ENCODE results near the gene SLC22A23. TPM values are rescaled to one million over a fixed set of nuclear protein-coding genes. Genes with fewer than 3 reads are reported as not detected.
A peak's percentile ranks its signal among the peaks of the same experiment; 100 is the strongest.

Gene SLC22A23
- total RNA-seq, 1 experiment from 2014 or later, result 38.2 TPM

DNA sequence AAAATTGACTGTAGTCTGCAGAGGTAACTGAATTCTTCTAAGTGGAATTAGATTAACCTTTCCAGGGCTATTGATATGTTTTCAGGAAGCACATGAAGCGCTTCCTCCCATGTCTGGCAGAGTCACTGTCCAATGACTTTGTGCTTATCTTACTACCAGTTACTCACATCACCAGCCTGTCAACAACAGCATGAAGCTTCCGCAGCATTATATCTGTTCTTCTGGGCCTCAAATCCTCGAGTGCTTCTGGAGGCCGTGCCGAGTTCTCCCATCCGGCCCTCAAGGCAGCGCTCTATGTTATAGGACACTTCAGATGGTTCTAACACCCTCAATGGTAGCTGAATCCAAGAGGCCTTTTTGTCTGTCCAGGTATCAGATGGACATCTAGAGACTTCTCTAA, 164.9 kb downstream of the SLC22A23 start (continued):
- TF ChIP-seq, protein P1, sequence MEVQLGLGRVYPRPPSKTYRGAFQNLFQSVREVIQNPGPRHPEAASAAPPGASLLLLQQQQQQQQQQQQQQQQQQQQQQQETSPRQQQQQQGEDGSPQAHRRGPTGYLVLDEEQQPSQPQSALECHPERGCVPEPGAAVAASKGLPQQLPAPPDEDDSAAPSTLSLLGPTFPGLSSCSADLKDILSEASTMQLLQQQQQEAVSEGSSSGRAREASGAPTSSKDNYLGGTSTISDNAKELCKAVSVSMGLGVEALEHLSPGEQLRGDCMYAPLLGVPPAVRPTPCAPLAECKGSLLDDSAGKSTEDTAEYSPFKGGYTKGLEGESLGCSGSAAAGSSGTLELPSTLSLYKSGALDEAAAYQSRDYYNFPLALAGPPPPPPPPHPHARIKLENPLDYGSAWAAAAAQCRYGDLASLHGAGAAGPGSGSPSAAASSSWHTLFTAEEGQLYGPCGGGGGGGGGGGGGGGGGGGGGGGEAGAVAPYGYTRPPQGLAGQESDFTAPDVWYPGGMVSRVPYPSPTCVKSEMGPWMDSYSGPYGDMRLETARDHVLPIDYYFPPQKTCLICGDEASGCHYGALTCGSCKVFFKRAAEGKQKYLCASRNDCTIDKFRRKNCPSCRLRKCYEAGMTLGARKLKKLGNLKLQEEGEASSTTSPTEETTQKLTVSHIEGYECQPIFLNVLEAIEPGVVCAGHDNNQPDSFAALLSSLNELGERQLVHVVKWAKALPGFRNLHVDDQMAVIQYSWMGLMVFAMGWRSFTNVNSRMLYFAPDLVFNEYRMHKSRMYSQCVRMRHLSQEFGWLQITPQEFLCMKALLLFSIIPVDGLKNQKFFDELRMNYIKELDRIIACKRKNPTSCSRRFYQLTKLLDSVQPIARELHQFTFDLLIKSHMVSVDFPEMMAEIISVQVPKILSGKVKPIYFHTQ (CRISPR knock-in tag; IDR thresholded peaks at IDR 0.05), result no peak
- TF ChIP-seq KAT7 (CRISPR knock-in tag; IDR thresholded peaks at IDR 0.05; ENCODE audit: borderline replicate concordance) (no peak), TEAD4 (CRISPR knock-in tag; IDR thresholded peaks at IDR 0.05) (no peak), JAZF1 (CRISPR knock-in tag; IDR thresholded peaks at IDR 0.05) (no peak), RELA (CRISPR knock-in tag; IDR thresholded peaks at IDR 0.05; ENCODE audit: borderline replicate concordance) (no peak), HMGA2 (CRISPR knock-in tag; IDR thresholded peaks at IDR 0.05) (no peak)
- TF ChIP-seq, protein P2, sequence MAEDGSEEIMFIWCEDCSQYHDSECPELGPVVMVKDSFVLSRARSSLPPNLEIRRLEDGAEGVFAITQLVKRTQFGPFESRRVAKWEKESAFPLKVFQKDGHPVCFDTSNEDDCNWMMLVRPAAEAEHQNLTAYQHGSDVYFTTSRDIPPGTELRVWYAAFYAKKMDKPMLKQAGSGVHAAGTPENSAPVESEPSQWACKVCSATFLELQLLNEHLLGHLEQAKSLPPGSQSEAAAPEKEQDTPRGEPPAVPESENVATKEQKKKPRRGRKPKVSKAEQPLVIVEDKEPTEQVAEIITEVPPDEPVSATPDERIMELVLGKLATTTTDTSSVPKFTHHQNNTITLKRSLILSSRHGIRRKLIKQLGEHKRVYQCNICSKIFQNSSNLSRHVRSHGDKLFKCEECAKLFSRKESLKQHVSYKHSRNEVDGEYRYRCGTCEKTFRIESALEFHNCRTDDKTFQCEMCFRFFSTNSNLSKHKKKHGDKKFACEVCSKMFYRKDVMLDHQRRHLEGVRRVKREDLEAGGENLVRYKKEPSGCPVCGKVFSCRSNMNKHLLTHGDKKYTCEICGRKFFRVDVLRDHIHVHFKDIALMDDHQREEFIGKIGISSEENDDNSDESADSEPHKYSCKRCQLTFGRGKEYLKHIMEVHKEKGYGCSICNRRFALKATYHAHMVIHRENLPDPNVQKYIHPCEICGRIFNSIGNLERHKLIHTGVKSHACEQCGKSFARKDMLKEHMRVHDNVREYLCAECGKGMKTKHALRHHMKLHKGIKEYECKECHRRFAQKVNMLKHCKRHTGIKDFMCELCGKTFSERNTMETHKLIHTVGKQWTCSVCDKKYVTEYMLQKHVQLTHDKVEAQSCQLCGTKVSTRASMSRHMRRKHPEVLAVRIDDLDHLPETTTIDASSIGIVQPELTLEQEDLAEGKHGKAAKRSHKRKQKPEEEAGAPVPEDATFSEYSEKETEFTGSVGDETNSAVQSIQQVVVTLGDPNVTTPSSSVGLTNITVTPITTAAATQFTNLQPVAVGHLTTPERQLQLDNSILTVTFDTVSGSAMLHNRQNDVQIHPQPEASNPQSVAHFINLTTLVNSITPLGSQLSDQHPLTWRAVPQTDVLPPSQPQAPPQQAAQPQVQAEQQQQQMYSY (CRISPR knock-in tag; IDR thresholded peaks at IDR 0.05), result no peak

DNA sequence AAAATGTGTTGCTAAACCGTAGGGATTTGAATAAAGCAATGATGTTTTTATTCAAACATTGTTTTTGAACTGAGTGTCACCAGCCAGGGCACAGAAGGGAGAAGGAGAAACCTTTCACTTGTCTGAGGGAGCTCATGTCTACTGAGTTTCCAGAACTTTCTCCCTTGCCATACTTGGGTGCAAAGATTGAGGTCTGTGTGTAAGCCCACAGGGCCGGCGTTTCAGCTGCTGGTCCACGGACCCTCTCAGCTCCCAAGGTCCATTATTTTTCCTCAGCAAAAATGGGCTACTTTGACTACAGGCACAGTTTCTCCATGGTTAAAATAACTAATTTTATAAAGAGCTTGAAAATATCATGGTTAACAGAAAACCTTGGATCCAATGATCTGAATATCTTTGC, 165.5 kb downstream of the SLC22A23 start:
- Mint-ChIP-seq H3K27me3 (ENCODE audit: low read depth) (no peaks in the 10 kb centered on the region), H3K27ac (no peak overlapping the region), H3K4me1 (peaks cover 6% of the 10 kb centered on the region), H3K4me3 (no peak overlapping the region), H3K36me3 (peaks cover 53% of the 10 kb centered on the region), H3K9me3 (no peaks in the 10 kb centered on the region)
- DNase-seq (ENCODE audit: low spot score), result no peak
- no peak for ATAC-seq
- TF ChIP-seq, protein P3, sequence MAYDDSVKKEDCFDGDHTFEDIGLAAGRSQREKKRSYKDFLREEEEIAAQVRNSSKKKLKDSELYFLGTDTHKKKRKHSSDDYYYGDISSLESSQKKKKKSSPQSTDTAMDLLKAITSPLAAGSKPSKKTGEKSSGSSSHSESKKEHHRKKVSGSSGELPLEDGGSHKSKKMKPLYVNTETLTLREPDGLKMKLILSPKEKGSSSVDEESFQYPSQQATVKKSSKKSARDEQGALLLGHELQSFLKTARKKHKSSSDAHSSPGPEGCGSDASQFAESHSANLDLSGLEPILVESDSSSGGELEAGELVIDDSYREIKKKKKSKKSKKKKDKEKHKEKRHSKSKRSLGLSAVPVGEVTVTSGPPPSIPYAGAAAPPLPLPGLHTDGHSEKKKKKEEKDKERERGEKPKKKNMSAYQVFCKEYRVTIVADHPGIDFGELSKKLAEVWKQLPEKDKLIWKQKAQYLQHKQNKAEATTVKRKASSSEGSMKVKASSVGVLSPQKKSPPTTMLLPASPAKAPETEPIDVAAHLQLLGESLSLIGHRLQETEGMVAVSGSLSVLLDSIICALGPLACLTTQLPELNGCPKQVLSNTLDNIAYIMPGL (CRISPR knock-in tag; IDR thresholded peaks at IDR 0.05), result no peak
- no peak for TF ChIP-seq ZNF219 (CRISPR knock-in tag; IDR thresholded peaks at IDR 0.05; ENCODE audit: borderline replicate concordance)
- TF ChIP-seq, protein P4, sequence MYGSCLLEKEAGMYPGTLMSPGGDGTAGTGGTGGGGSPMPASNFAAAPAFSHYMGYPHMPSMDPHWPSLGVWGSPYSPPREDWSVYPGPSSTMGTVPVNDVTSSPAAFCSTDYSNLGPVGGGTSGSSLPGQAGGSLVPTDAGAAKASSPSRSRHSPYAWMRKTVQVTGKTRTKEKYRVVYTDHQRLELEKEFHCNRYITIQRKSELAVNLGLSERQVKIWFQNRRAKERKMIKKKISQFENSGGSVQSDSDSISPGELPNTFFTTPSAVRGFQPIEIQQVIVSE (CRISPR knock-in tag; IDR thresholded peaks at IDR 0.05; ENCODE audit: borderline replicate concordance), result no peak
- CTCF ChIA-PET, result interaction anchor here (0.8 to 1.6 kb wide), 4 partner anchors 12 to 558 kb away, joined by 4 to 5 read pairs (median 4); partner anchors contain the start of gene FAM50B
- POLR2A ChIA-PET, result no interaction called here

DNA sequence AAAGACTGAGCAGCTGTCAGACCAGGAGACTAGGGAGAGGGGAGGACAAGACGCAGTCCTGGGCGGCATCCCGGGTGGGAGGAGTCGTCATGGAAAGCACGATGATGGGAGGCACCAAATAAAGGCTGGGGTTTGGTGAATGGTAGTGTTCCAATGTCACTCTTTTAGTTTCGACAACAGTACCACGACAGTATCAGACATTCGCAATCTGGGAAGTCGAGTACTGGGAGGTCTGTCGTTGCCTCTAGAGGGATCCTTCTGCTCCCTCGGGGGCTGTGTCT, 166.0 kb downstream of the SLC22A23 start:
- DNase-seq (ENCODE audit: low spot score), result peak; percentile 8
- POLR2A ChIA-PET, result no interaction called here
- H3K9me3 Mint-ChIP-seq, result no peaks in the 10 kb centered on the region

More for the DNA sequence above, 166.0 kb downstream of the SLC22A23 start:
- Mint-ChIP-seq H3K27ac (no peak overlapping the region), H3K4me3 (no peak overlapping the region), H3K36me3 (peaks cover 55% of the 10 kb centered on the region), H3K27me3 (ENCODE audit: low read depth) (no peaks in the 10 kb centered on the region), H3K4me1 (peaks cover 6% of the 10 kb centered on the region)
- ATAC-seq, result no peak
- TF ChIP-seq SP1 (CRISPR knock-in tag; conservative IDR thresholded peaks at IDR 0.05), result no peak
- CTCF ChIA-PET, result interaction anchor here (0.8 to 1.6 kb wide), 4 partner anchors 11 to 558 kb away, joined by 4 to 5 read pairs (median 4); partner anchors contain the start of gene FAM50B
